PC-9 (cell line): ENCODE measurements around the gene LINS1. TPM values are rescaled to one million over a fixed set of nuclear protein-coding genes. Genes with fewer than 3 reads are reported as not detected.
A peak's percentile ranks its signal among the peaks of the same experiment; 100 is the strongest.

ENCODE experiments used
- BruUV-seq: library from RNA; stranded (reverse); fragments of 400-500 nt; replicated peaks from 2 replicates; lab custom pipeline; 2021; lab: Mats Ljungman, UMichigan
- CTCF ChIA-PET: fragments of 300-600 bp; sonication (Branson Sonifier 250); formaldehyde crosslinking; loops from one replicate; lab custom pipeline; 2022; ENCODE audit warnings: antibody characterized with exemption; lab: Charles Lee
- POLR2A ChIA-PET: fragments of 300-600 bp; sonication (Branson Sonifier 250); formaldehyde crosslinking; loops from one replicate; lab custom pipeline; 2022; ENCODE audit warnings: antibody characterized with exemption; ENCODE audit not compliant: unreplicated experiment; lab: Charles Lee
- DNase-seq, 2 experiments: peaks; one replicate each; pipeline versions ENCODE4 v3.0.0 to v3.0.0-alpha.2; 2015 to 2022; ENCODE audit warnings: mixed read lengths in 1 of 2
- H2AFZ ChIP-seq: fragments of 200-600 bp; sonication (generic); 2 replicates; pipeline ENCODE4 v1.8.1; 2017; ENCODE audit warnings: antibody characterized with exemption
- H3F3A ChIP-seq: fragments of 200-600 bp; sonication (generic); 2 replicates; pipeline ENCODE4 v1.8.1; 2017; ENCODE audit warnings: antibody characterized with exemption, mild to moderate bottlenecking, low read depth; ENCODE audit not compliant: insufficient read depth
- H3K27ac ChIP-seq: fragments of 200-600 bp; sonication (generic); 2 replicates; pipeline ENCODE4 v1.6.1; 2016; ENCODE audit warnings: mixed run types
- H3K27me3 ChIP-seq: fragments of 200-600 bp; sonication (generic); 2 replicates; pipeline ENCODE4 v1.6.1; 2016; ENCODE audit warnings: low read depth, mixed run types; ENCODE audit not compliant: insufficient read depth
- H3K36me3 ChIP-seq: fragments of 200-600 bp; sonication (generic); 2 replicates; pipeline ENCODE4 v1.6.1; 2016; ENCODE audit warnings: low read depth, mixed run types
- H3K4me1 ChIP-seq: fragments of 200-600 bp; sonication (generic); replicated peaks from 2 replicates; pipeline ENCODE4 v1.6.1; 2016; ENCODE audit warnings: mixed run types; ENCODE audit not compliant: insufficient read depth
- H3K4me2 ChIP-seq: fragments of 200-600 bp; sonication (generic); 2 replicates; pipeline ENCODE4 v1.6.1; 2017; ENCODE audit warnings: mixed run types
- H3K4me3 ChIP-seq: fragments of 200-600 bp; sonication (generic); 2 replicates; pipeline ENCODE4 v1.6.1; 2016; ENCODE audit warnings: mixed run types
- H3K79me2 ChIP-seq: fragments of 200-600 bp; sonication (generic); 2 replicates; pipeline ENCODE4 v1.6.1; 2017; ENCODE audit warnings: low read depth, mixed run types
- H3K9me2 ChIP-seq: fragments of 200-600 bp; sonication (generic); 2 replicates; pipeline ENCODE4 v1.8.1; 2017; ENCODE audit warnings: mild to moderate bottlenecking; ENCODE audit not compliant: insufficient read depth
- H3K9me3 ChIP-seq: fragments of 200-600 bp; sonication (generic); 2 replicates; pipeline ENCODE4 v1.8.1; 2016; ENCODE audit warnings: low read depth; ENCODE audit not compliant: insufficient read depth
- H4K20me1 ChIP-seq: fragments of 200-600 bp; sonication (generic); 2 replicates; pipeline ENCODE4 v1.8.1; 2017; ENCODE audit not compliant: insufficient read depth
- EZH2 ChIP-seq: fragments of 200-600 bp; sonication (generic); IDR thresholded peaks from 2 replicates; pipeline ENCODE4 v1.8.0; 2017; ENCODE audit warnings: antibody characterized with exemption, low read depth
- intact Hi-C: fragments of 100-400 bp; cut with micrococcal nuclease; formaldehyde crosslinking; loops from one replicate; pipeline ENCODE4 v1.10.0; 2022; ENCODE audit not compliant: unreplicated experiment
- total RNA-seq: library from RNA; stranded (reverse); gene quantifications from 2 replicates; pipeline ENCODE4 v1.2.3, GENCODE V29; 2021
- TF ChIP-seq, protein P1 (sequence below): fragments of 200-600 bp; sonication (generic); conservative IDR thresholded peaks from 2 replicates; pipeline ENCODE4 v1.6.1; 2017; ENCODE audit warnings: mixed run types, antibody characterized with exemption, mild to moderate bottlenecking, moderate library complexity

The LINS1 gene
- total RNA-seq, 1 experiment from 2014 or later: 10.9 TPM

DNA sequence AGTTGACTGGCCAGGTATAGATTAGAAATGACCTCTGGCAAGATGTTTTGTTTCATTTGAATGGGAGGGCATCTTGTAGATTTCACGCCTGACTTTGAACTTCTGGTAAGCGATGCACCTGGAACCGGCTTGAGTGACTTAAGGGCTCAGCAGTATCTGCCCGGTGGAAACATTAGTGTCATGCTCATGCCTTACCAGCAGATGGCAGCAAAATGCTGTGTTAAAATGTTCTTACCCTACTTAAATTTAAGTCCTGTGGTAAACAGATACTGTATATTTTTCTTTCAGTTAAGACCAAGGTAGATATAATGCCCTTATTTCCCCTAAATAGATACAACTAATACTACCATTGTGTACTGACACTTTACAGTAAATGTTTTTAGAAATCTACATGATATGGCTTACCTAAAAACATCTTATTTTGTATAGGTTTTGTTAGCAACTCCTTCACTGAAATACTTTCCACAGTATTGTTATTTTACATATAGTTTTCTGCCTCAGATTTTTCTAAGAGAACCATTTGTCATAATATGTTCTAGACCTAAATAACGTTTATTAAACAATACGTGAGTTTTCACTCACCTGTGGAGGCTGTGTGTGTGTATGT is 25.9 kb upstream of the LINS1 start:
- Histone ChIP-seq H3K79me2 (peaks cover 37% of the 10 kb centered on the region), H3K27me3 (no peaks in the 10 kb centered on the region), H3K9me2 (no peaks in the 10 kb centered on the region), H3K4me3 (no peak overlapping the region), H2AFZ (no peak overlapping the region), H3K9me3 (no peaks in the 10 kb centered on the region), H3K27ac (peak overlapping the region; percentile 55), H3F3A (peaks cover 21% of the 10 kb centered on the region; the same call in 1 of the 2 replicates), H3K36me3 (peaks cover 17% of the 10 kb centered on the region; the same call in 1 of the 2 replicates), H4K20me1 (no peaks in the 10 kb centered on the region), H3K4me2 (peak overlapping the region; percentile 13), H3K4me1 (peaks cover 10% of the 10 kb centered on the region)
- peak; percentile 59 to 78 for DNase-seq
- intact Hi-C loops: loop anchor here (1.0 to 5.0 kb wide), 6 partner anchors 79 to 629 kb away; partner anchors contain the start of gene LRRK1
- TF ChIP-seq, protein P1, sequence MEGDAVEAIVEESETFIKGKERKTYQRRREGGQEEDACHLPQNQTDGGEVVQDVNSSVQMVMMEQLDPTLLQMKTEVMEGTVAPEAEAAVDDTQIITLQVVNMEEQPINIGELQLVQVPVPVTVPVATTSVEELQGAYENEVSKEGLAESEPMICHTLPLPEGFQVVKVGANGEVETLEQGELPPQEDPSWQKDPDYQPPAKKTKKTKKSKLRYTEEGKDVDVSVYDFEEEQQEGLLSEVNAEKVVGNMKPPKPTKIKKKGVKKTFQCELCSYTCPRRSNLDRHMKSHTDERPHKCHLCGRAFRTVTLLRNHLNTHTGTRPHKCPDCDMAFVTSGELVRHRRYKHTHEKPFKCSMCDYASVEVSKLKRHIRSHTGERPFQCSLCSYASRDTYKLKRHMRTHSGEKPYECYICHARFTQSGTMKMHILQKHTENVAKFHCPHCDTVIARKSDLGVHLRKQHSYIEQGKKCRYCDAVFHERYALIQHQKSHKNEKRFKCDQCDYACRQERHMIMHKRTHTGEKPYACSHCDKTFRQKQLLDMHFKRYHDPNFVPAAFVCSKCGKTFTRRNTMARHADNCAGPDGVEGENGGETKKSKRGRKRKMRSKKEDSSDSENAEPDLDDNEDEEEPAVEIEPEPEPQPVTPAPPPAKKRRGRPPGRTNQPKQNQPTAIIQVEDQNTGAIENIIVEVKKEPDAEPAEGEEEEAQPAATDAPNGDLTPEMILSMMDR: peak; percentile 89
- no peak for TF ChIP-seq EZH2
- ChIA-PET POLR2A (interaction anchor here (0.7 kb wide), 1 partner anchor 240 kb away, joined by 9 read pairs; no protein-coding TSS in a partner anchor), CTCF (no interaction called here)
- BruUV-seq: no TSS peak

DNA sequence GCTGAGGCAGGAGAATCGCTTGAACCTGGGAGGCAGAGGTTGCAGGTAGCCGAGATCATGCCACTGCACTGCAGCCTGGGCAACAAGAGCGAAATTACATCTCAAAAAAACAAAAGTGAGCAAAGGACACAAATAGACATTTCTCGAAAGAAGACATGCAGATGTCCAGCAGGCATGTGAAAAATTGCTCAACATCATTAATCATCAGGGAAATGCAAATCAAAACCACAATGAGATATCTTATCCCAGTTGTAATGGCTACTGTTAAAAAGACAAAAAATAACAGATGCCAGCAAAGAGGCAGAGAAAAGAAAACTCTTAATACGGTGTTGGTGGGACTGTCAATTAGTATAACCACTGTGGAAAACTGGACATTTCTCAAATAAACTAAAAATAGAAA is 21.3 kb upstream of the LINS1 start:
- Histone ChIP-seq H3K27me3 (no peaks in the 10 kb centered on the region), H2AFZ (no peak overlapping the region), H4K20me1 (no peaks in the 10 kb centered on the region), H3K36me3 (peaks cover 14% of the 10 kb centered on the region), H3K27ac (no peak overlapping the region), H3F3A (peaks cover 21% of the 10 kb centered on the region; the same call in 1 of the 2 replicates), H3K79me2 (no peaks in the 10 kb centered on the region; the same call in 1 of the 2 replicates), H3K4me2 (no peak overlapping the region), H3K9me3 (no peaks in the 10 kb centered on the region), H3K9me2 (no peaks in the 10 kb centered on the region), H3K4me3 (no peak overlapping the region), H3K4me1 (peaks cover 4% of the 10 kb centered on the region)
- TF ChIP-seq, protein P1: no peak
- no peak for TF ChIP-seq EZH2
- no peak for DNase-seq
- no TSS peak for BruUV-seq
- intact Hi-C loops: no loop called here
- ChIA-PET POLR2A (no interaction called here), CTCF (interaction anchor here (1.2 kb wide), 1 partner anchor 403 kb away, joined by 5 read pairs; no protein-coding TSS in a partner anchor)

DNA sequence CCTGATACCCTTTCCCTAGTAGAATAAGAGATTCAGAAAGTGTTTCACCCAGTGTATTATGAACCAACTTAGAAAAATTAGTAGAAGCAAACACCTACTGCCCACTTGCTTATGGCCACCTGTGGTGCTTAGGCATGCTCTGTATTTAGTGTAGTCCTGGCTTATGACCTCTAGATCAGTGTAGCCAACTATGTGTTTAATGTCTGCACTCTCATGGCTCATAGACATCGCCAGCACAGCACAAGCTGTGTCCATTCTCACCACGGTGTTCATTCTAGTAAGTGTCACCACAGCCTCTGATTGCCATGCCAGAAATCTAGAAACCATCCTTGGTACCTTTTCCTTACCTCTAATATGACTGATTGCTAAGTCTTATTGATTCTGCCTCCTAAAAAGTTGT is 14.7 kb upstream of the LINS1 start:
- no peak overlapping the region for H3K27ac ChIP-seq
- H3K4me3 ChIP-seq: no peak overlapping the region
- H3K9me2 ChIP-seq: no peaks in the 10 kb centered on the region
- no peaks in the 10 kb centered on the region for H4K20me1 ChIP-seq
- H3K27me3 ChIP-seq: no peaks in the 10 kb centered on the region
- no peak overlapping the region for H2AFZ ChIP-seq
- intact Hi-C loops: no loop called here
- no peak for DNase-seq
- no peak for TF ChIP-seq EZH2
- TF ChIP-seq, protein P1: no peak
- no peaks in the 10 kb centered on the region; the same call in 1 of the 2 replicates for H3K79me2 ChIP-seq
- ChIA-PET CTCF (no interaction called here), POLR2A (no interaction called here)
- peaks cover 5% of the 10 kb centered on the region; the same call in 1 of the 2 replicates for H3F3A ChIP-seq
- BruUV-seq: no TSS peak
- no peaks in the 10 kb centered on the region for H3K4me1 ChIP-seq
- H3K9me3 ChIP-seq: no peaks in the 10 kb centered on the region
- H3K36me3 ChIP-seq: peaks cover 41% of the 10 kb centered on the region
- no peak overlapping the region for H3K4me2 ChIP-seq
